PC-3 (cell line): Measurements from ENCODE around the gene PCDHGA3.

Source experiments
- EZH2 ChIP-seq: fragments of 300-600 bp; sonication (generic); IDR thresholded peaks from one replicate; pipeline ENCODE4 v1.6.1; 2017; ENCODE audit warnings: antibody characterized with exemption, mild to moderate bottlenecking, low read length; ENCODE audit not compliant: unreplicated experiment
- EZH2phosphoT487 ChIP-seq: fragments of 300-600 bp; sonication (generic); IDR thresholded peaks from 2 replicates; pipeline ENCODE4 v1.6.1; 2018; ENCODE audit warnings: mild to moderate bottlenecking, antibody characterized with exemption, low read length, borderline replicate concordance
- TF ChIP-seq, protein P1 (sequence below): fragments of 300-600 bp; sonication (generic); conservative IDR thresholded peaks from 2 replicates; pipeline ENCODE4 v1.5.1; 2017; ENCODE audit warnings: antibody characterized with exemption, low read depth, mild to moderate bottlenecking, low read length

DNA sequence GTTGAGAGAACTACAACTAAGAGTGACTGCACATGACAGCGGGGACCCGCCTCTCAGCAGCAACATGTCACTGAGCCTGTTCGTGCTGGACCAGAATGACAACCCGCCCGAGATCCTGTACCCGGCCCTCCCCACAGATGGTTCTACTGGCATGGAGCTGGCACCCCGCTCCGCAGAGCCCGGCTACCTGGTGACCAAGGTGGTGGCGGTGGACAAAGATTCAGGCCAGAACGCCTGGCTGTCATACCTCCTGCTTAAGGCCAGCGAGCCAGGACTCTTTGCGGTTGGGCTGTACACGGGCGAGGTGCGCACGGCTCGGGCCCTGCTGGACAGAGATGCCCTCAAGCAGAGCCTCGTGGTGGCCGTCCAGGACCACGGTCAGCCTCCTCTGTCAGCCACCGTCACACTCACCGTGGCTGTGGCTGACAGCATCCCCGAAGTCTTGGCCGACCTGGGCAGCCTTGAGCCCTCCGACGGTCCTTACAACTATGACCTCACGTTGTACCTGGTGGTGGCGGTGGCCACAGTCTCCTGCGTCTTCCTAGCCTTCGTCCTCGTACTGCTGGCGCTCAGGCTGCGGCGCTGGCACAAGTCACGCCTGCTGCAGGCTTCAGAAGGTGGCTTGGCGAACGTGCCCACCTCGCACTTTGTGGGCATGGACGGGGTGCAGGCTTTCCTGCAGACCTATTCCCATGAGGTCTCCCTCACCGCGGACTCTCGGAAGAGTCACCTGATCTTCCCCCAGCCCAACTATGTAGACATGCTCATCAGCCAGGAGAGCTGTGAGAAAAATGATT, 41.0 kb downstream of the PCDHGA3 start:
- TF ChIP-seq, protein P1, sequence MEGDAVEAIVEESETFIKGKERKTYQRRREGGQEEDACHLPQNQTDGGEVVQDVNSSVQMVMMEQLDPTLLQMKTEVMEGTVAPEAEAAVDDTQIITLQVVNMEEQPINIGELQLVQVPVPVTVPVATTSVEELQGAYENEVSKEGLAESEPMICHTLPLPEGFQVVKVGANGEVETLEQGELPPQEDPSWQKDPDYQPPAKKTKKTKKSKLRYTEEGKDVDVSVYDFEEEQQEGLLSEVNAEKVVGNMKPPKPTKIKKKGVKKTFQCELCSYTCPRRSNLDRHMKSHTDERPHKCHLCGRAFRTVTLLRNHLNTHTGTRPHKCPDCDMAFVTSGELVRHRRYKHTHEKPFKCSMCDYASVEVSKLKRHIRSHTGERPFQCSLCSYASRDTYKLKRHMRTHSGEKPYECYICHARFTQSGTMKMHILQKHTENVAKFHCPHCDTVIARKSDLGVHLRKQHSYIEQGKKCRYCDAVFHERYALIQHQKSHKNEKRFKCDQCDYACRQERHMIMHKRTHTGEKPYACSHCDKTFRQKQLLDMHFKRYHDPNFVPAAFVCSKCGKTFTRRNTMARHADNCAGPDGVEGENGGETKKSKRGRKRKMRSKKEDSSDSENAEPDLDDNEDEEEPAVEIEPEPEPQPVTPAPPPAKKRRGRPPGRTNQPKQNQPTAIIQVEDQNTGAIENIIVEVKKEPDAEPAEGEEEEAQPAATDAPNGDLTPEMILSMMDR: no peak
- TF ChIP-seq EZH2: no peak
- no peak for TF ChIP-seq EZH2phosphoT487
